Stimulated activated CD8-positive, alpha-beta memory T cell treated with anti-CD3 and anti-CD28 coated beads, Interleukin-15, amount 100 ng/mL, for 4 hours (primary cell): Measurements from ENCODE around the gene ARL4A.
"Not testable (repeated sequence)": the region's sequence is repeated elsewhere in the genome, so short reads cannot be mapped to it uniquely, and the experiment has no call there.

Source experiments
- DNase-seq, 2 donors: peaks; one replicate each; pipeline ENCODE4 v3.0.0-alpha.2; 2020; ENCODE audit warnings: low read depth in 2 of 2

The ARL4A gene

GRCh38 chr7:12670000-12670729, 17.3 kb upstream of the ARL4A start:
- DNase-seq, result no peak

- no peak for DNase-seq
These were observed 16.5 kb upstream of the ARL4A start for GRCh38 chr7:12670743-12671520.

- not testable (repeated sequence) for DNase-seq
These were observed 14.0 kb upstream of the ARL4A start for GRCh38 chr7:12673436-12673835.

GRCh38 chr7:12674053-12674452, 13.4 kb upstream of the ARL4A start:
- no peak for DNase-seq

- DNase-seq, result no peak
These were observed 12.6 kb upstream of the ARL4A start for GRCh38 chr7:12674861-12675260.

GRCh38 chr7:12683678-12684585, 3.5 kb upstream of the ARL4A start:
- DNase-seq, result no peak

GRCh38 chr7:12684733-12685132, 2.7 kb upstream of the ARL4A start:
- no peak for DNase-seq

- DNase-seq, result no peak
These were observed 1.9 kb upstream of the ARL4A start for GRCh38 chr7:12685550-12685949.

- DNase-seq, result peak; percentile 83 to 92
These were observed 1.1 kb upstream of the ARL4A start for GRCh38 chr7:12686234-12686890.

- no peak for DNase-seq
These were observed 312 bp downstream of the ARL4A start for GRCh38 chr7:12687718-12688171.

GRCh38 chr7:12688485-12689170, 1.2 kb downstream of the ARL4A start:
- not testable (repeated sequence) for DNase-seq

- no peak for DNase-seq
These were observed 2.0 kb downstream of the ARL4A start for GRCh38 chr7:12689451-12689850.

GRCh38 chr7:12690041-12690878, 2.8 kb downstream of the ARL4A start:
- DNase-seq, result no peak

GRCh38 chr7:12691388-12691787, 4.0 kb downstream of the ARL4A start:
- DNase-seq, result not testable (repeated sequence)

GRCh38 chr7:12692035-12692434, 4.6 kb downstream of the ARL4A start:
- no peak for DNase-seq

- DNase-seq, result no peak
These were observed 5.2 kb downstream of the ARL4A start for GRCh38 chr7:12692479-12693259.

- DNase-seq, result no peak
These were observed 7.4 kb downstream of the ARL4A start for GRCh38 chr7:12694817-12695216.

- no peak for DNase-seq
These were observed 8.5 kb downstream of the ARL4A start for GRCh38 chr7:12695965-12696364.

- DNase-seq, result no peak
These were observed 11.9 kb downstream of the ARL4A start for GRCh38 chr7:12699299-12699698.
